Measurements from ENCODE around the gene CAMK1D. TPM values are rescaled to one million over a fixed set of nuclear protein-coding genes. Genes with fewer than 3 reads are reported as not detected.
"Not testable (repeated sequence)": the region's sequence is repeated elsewhere in the genome, so short reads cannot be mapped to it uniquely, and the experiment has no call there.

The CAMK1D gene
- 10 to 100 TPM in 1 of 2 donors, 1 to 10 TPM in 1; 4.8 to 14.5 TPM for total RNA-seq

DNA sequence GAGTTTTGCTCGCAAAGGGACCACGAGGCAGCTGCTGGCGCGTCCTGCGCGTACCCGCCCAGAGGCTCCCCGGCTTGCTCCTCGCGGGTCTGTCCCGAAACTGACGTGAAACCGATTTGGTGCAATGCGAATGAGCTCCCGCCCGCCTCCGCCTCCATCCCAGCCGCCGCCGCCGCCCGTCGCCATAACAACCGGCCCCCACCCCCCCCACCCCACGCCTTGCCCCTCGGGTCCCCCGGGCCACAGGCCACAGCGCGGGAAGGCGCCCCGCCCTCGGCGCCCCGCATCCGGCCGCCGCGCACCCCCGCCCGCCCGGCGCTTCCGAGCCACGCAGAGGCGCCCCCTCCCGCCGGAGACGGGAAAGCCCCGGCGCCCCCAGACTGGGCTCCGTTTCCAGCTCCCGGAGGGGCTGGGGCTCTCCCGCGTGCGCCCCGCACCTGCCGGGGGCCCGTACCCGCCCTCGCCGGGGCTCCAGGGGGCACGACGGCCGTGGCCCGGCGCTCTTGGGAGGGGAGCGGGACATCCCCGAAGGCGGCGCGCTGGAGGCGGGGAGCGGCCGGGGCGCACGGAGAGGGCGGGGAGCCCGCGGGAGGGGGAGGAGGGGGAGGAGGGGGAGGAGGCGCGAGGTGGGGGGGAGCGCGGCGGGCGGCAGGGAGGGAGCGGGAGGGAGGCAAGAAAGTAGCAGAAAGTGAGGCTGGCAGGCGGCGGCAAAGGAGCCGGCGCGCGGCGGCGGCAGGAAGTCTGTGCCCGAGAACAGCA is at the start of gene CAMK1D:
TSS of gene CAMK1D (plus strand) at position 678 of the 759 bp plus-strand sequence.
- H3K27me3 ChIP-seq (replicated peaks; ENCODE audit: insufficient read depth), result no peaks in the 10 kb centered on the region
- intact Hi-C loops (cut with DNase I), result loop anchor here (5.0 kb wide), 2 partner anchors 77 to 358 kb away; no protein-coding TSS in a partner anchor
- H3K4me3 ChIP-seq, result peak within 1 kb of the TSS; percentile 61 to 65
- no peak for TF ChIP-seq POLR2AphosphoS5 (IDR thresholded peaks at IDR 0.05)
- peak; percentile 49 for TF ChIP-seq POLR2A (IDR thresholded peaks at IDR 0.05)
- TF ChIP-seq, protein P1, sequence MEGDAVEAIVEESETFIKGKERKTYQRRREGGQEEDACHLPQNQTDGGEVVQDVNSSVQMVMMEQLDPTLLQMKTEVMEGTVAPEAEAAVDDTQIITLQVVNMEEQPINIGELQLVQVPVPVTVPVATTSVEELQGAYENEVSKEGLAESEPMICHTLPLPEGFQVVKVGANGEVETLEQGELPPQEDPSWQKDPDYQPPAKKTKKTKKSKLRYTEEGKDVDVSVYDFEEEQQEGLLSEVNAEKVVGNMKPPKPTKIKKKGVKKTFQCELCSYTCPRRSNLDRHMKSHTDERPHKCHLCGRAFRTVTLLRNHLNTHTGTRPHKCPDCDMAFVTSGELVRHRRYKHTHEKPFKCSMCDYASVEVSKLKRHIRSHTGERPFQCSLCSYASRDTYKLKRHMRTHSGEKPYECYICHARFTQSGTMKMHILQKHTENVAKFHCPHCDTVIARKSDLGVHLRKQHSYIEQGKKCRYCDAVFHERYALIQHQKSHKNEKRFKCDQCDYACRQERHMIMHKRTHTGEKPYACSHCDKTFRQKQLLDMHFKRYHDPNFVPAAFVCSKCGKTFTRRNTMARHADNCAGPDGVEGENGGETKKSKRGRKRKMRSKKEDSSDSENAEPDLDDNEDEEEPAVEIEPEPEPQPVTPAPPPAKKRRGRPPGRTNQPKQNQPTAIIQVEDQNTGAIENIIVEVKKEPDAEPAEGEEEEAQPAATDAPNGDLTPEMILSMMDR (IDR thresholded peaks at IDR 0.05), result peak; percentile 30 to 49 (median 36)
- 1% methylated on average over 68 of the region's 95 CpGs for WGBS
- no peaks in the 10 kb centered on the region for H3K9me3 ChIP-seq
- peak within 1 kb of the TSS; percentile 74 to 84 for H3K27ac ChIP-seq
- no peaks in the 10 kb centered on the region for H3K36me3 ChIP-seq
- DNase-seq (ENCODE audit: low spot score), result peak; percentile 77
- no peaks in the 10 kb centered on the region for H3K4me1 ChIP-seq (replicated peaks)

DNA sequence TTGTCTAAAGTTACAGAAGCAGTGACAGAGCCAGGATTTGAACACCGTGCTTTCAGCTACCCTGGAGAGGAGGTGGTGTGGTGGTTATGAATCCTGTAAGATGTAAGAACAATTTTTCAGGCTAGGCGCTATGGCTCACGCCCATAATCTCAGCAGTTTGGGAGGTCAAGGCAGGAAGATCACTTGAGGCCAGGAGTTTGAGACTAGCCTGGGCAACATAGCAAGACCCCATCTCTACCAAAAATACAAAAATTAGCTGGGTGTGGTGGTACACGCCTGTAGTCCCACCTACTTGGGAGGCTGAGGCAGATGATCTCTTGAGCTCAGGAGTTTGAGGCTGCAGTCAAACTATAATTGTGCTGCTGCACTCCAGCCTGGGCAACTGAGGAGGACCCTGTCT is 48.3 kb upstream of the CAMK1D start:
- H3K27ac ChIP-seq; DNase-seq (ENCODE audit: low spot score); H3K9me3 ChIP-seq; H3K27me3 ChIP-seq (replicated peaks; ENCODE audit: insufficient read depth); intact Hi-C loops (cut with DNase I); H3K4me1 ChIP-seq (replicated peaks); H3K36me3 ChIP-seq; H3K4me3 ChIP-seq: not testable (repeated sequence)
- 99% methylated on average over 4 of the region's 4 CpGs for WGBS

DNA sequence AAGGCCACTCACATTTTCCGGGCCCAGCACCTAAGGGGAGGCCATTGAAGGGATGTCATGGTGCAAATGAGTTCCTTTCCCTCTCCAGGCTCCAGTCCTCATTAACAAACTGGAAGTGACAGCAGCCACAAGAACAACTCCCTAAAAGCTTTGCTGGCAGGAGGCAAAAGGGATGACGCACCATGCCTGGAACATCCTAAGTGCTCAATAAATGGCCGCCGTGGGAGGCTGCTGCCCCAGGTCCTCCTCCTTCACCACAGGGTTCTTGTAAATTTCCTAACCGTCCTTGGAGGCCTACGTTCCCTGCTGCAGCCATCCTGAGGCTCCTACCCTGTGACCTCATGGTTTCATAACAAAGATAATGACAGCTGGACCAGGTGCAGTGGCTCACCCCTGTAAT is 41.3 kb upstream of the CAMK1D start:
- Histone ChIP-seq H3K4me1 (replicated peaks) (no peaks in the 10 kb centered on the region), H3K4me3 (no peak overlapping the region), H3K9me3 (no peaks in the 10 kb centered on the region), H3K27ac (no peak overlapping the region), H3K36me3 (no peaks in the 10 kb centered on the region), H3K27me3 (replicated peaks; ENCODE audit: insufficient read depth) (no peaks in the 10 kb centered on the region)
- TF ChIP-seq POLR2A (IDR thresholded peaks at IDR 0.05) (no peak), POLR2AphosphoS5 (IDR thresholded peaks at IDR 0.05) (no peak)
- TF ChIP-seq, protein P1 (IDR thresholded peaks at IDR 0.05), result no peak
- intact Hi-C loops (cut with DNase I), result no loop called here
- 87% methylated on average over 6 of the region's 6 CpGs for WGBS
- no peak for DNase-seq (ENCODE audit: low spot score)

DNA sequence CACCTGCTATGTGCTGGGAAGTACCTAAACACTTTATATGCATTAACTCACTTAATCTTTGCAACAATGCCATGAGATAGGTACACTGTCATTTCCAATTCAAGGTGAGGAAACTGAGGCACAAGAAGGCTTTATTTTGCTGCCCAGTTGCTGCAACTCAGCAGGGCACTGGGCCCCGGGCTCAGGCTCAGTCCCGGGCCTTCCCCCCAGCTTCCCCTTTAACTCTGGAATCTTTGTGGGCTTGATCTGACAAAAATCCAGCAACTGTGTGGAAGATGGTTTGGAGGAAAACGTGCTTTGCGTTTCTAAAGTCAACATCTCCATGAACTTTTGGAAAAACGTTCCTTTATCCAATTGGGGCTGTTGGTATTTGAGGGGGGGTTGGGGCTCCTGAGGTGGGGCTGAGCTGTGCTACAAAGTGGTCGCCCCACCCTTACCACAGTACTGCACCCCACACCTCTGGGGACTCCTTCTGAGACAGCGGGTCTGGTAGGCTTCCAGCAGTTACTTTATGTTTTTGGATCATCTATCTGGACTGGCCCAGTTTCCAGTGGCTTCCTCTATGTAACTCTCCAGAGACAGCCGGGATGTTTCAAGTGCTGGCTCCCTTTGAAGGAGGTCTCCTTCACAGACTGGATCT is 40.5 kb upstream of the CAMK1D start:
- Histone ChIP-seq H3K4me3 (no peak overlapping the region), H3K4me1 (replicated peaks) (no peaks in the 10 kb centered on the region), H3K36me3 (no peaks in the 10 kb centered on the region), H3K27ac (no peak overlapping the region), H3K9me3 (no peaks in the 10 kb centered on the region), H3K27me3 (replicated peaks; ENCODE audit: insufficient read depth) (no peaks in the 10 kb centered on the region)
- DNase-seq (ENCODE audit: low spot score), result no peak
- 50% methylated on average over 8 of the region's 8 CpGs for WGBS
- intact Hi-C loops (cut with DNase I), result no loop called here
- no peak for TF ChIP-seq POLR2A (IDR thresholded peaks at IDR 0.05)
- TF ChIP-seq POLR2AphosphoS5 (IDR thresholded peaks at IDR 0.05), result no peak
- TF ChIP-seq, protein P1 (IDR thresholded peaks at IDR 0.05), result no peak

DNA sequence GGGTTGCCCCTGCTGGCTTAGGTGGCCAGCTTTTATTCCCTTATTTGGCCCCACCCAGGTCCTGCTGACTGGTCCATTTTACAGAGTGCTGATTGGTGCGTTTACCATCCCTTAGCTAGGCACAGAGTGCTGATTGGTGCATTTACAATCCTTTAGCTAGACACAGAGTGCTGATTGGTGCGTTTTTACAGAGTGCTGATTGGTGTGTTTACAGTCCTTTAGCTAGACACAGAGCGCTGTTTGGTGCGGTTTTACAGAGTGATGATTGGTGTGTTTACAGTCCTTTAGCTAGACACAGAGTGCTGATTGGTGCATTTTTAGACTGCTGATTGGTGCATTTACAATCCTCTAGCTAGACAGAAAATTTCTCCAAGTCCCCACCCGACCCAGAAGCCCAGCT is 39.6 kb upstream of the CAMK1D start:
- intact Hi-C loops (cut with DNase I); H3K27me3 ChIP-seq (replicated peaks; ENCODE audit: insufficient read depth); H3K9me3 ChIP-seq; H3K36me3 ChIP-seq; H3K4me1 ChIP-seq (replicated peaks); DNase-seq (ENCODE audit: low spot score); H3K4me3 ChIP-seq; H3K27ac ChIP-seq: not testable (repeated sequence)
- WGBS, result 81% methylated on average over 5 of the region's 5 CpGs
